Panc1 (cell line): ENCODE results near the gene KIRREL3. TPM values are rescaled to one million over a fixed set of nuclear protein-coding genes. Genes with fewer than 3 reads are reported as not detected.

Experiments
- ATAC-seq: fragments of 200-7000 bp; cut with Tn5 transposase; 2 replicates; pipeline ENCODE4 v1.9.1; 2020; ENCODE audit warnings: mild to moderate bottlenecking, moderate library complexity
- BruUV-seq: library from RNA; stranded (reverse); fragments of 400-500 nt; replicated peaks from 2 replicates; lab custom pipeline; 2021; lab: Mats Ljungman, UMichigan
- CTCF ChIA-PET: fragments of 300-600 bp; sonication (Branson Sonifier 250); formaldehyde crosslinking; loops from one replicate; lab custom pipeline; 2022; ENCODE audit warnings: antibody characterized with exemption; lab: Charles Lee
- POLR2A ChIA-PET: fragments of 300-600 bp; sonication (Branson Sonifier 250); formaldehyde crosslinking; loops from one replicate; lab custom pipeline; 2022; ENCODE audit warnings: antibody characterized with exemption; lab: Charles Lee
- DNase-seq: peaks from one replicate; pipeline ENCODE4 v3.0.0-alpha.2; 2010; ENCODE audit warnings: low read depth, low spot score
- H3K27ac ChIP-seq: 2 replicates; pipeline ENCODE4 v1.5.1; 2011; ENCODE audit warnings: mild to moderate bottlenecking, low read length, inconsistent platforms
- H3K27me3 ChIP-seq: fragments of 200-500 bp; sonication (Bioruptor generic); 2 replicates; pipeline ENCODE4 v1.6.0; 2014; ENCODE audit warnings: low read length, inconsistent platforms; ENCODE audit not compliant: control insufficient read depth, insufficient read depth
- H3K36me3 ChIP-seq: fragments of 200-500 bp; sonication (Bioruptor generic); 2 replicates; pipeline ENCODE4 v1.5.1; 2014; ENCODE audit warnings: inconsistent platforms, mild to moderate bottlenecking, low read length, moderate library complexity; ENCODE audit not compliant: control insufficient read depth, insufficient read depth
- H3K4me1 ChIP-seq: 2 replicates; pipeline ENCODE4 v1.5.1; 2011; ENCODE audit warnings: inconsistent platforms, mild to moderate bottlenecking, low read length, moderate library complexity; ENCODE audit not compliant: control insufficient read depth, insufficient read depth
- H3K4me3 ChIP-seq, 2 experiments: 2 replicates each; pipeline ENCODE4 v1.5.1; 2011 to 2012; ENCODE audit warnings: low read depth in 2 of 2, low read length in 2 of 2, mild to moderate bottlenecking in 2 of 2, inconsistent platforms in 1 of 2, moderate library complexity in 1 of 2
- H3K9me3 ChIP-seq: fragments of 200-500 bp; sonication (Bioruptor generic); 2 replicates; pipeline ENCODE4 v1.5.1; 2014; ENCODE audit warnings: low read depth, mild to moderate bottlenecking, inconsistent platforms, low read length, moderate library complexity; ENCODE audit not compliant: control insufficient read depth, insufficient read depth
- CTCF ChIP-seq: fragments of 450-650 bp; IDR thresholded peaks from 2 replicates; pipeline ENCODE4 v1.5.1; 2017; ENCODE audit warnings: mild to moderate bottlenecking
- POLR2AphosphoS5 ChIP-seq: IDR thresholded peaks from 2 replicates; pipeline ENCODE4 v1.6.1; 2012; ENCODE audit warnings: mild to moderate bottlenecking, low read depth, low read length, moderate library complexity
- REST ChIP-seq, 2 experiments: IDR thresholded peaks; 2 replicates each; pipeline ENCODE4 v1.6.1; 2011 to 2012; ENCODE audit warnings: low read depth in 2 of 2, control low read depth in 1 of 2, low read length in 1 of 2, mild to moderate bottlenecking in 1 of 2, moderate library complexity in 1 of 2; ENCODE audit not compliant: insufficient read depth in 1 of 2
- SIN3A ChIP-seq: IDR thresholded peaks from 2 replicates; pipeline ENCODE4 v1.6.1; 2012; ENCODE audit warnings: low read depth, mild to moderate bottlenecking, low read length, moderate library complexity, borderline replicate concordance; ENCODE audit not compliant: insufficient read depth
- TCF7L2 ChIP-seq: IDR thresholded peaks from 2 replicates; pipeline ENCODE4 v1.6.1; 2011; ENCODE audit warnings: mild to moderate bottlenecking, low read depth, low read length, inconsistent platforms
- in situ Hi-C: cut with HindIII; loops from 2 replicates; pipeline ENCODE4 v1.10.0; 2016; ENCODE audit warnings: low sequenced_read_pairs, low pct_unique_long_range_greater_than_20kb
- intact Hi-C: fragments of 100-400 bp; cut with micrococcal nuclease; formaldehyde crosslinking; loops from one replicate; pipeline ENCODE4 v1.10.0; 2022; ENCODE audit not compliant: unreplicated experiment
- total RNA-seq: library from RNA; stranded (reverse); gene quantifications from one replicate; pipeline ENCODE4 v1.2.1, GENCODE V29; 2021; ENCODE audit not compliant: unreplicated experiment

KIRREL3 gene
- total RNA-seq, 1 experiment from 2014 or later, result 0.36 TPM

GRCh38 chr11:126680131-126680530, 320.4 kb downstream of the KIRREL3 start:
- ChIA-PET POLR2A (no interaction called here), CTCF (no interaction called here)
- no peak for ATAC-seq
- TF ChIP-seq POLR2AphosphoS5 (no peak), SIN3A (no peak), REST (IDR thresholded peaks at IDR 0.05; ENCODE audit: insufficient read depth in 1 of 2, low read depth in 2 of 2, low read length in 1 of 2) (no peak)
- H3K4me1 ChIP-seq, result no peaks in the 10 kb centered on the region
- no TSS peak for BruUV-seq
- no peak overlapping the region for H3K4me3 ChIP-seq
- no peaks in the 10 kb centered on the region for H3K9me3 ChIP-seq
- peaks cover 18% of the 10 kb centered on the region for H3K27me3 ChIP-seq
- no peak overlapping the region for H3K27ac ChIP-seq
- no peaks in the 10 kb centered on the region for H3K36me3 ChIP-seq
- intact Hi-C loops, result no loop called here
- DNase-seq, result no peak
- in situ Hi-C loops, result no loop called here

- in situ Hi-C loops, result no loop called here
- TF ChIP-seq TCF7L2 (no peak), CTCF (no peak), SIN3A (no peak), REST (IDR thresholded peaks at IDR 0.05; ENCODE audit: insufficient read depth in 1 of 2, low read depth in 2 of 2, low read length in 1 of 2) (no peak), POLR2AphosphoS5 (no peak)
- Histone ChIP-seq H3K36me3 (no peaks in the 10 kb centered on the region), H3K4me3 (no peak overlapping the region), H3K4me1 (no peaks in the 10 kb centered on the region), H3K9me3 (no peaks in the 10 kb centered on the region), H3K27ac (no peak overlapping the region), H3K27me3 (peaks cover 21% of the 10 kb centered on the region)
- ChIA-PET CTCF (no interaction called here), POLR2A (no interaction called here)
- no TSS peak for BruUV-seq
- no peak for DNase-seq
- intact Hi-C loops, result no loop called here
- ATAC-seq, result no peak
Measured at GRCh38 chr11:126679033-126679432, 321.5 kb downstream of the KIRREL3 start.
